ENCODE results near the gene GGT6.

DNA sequence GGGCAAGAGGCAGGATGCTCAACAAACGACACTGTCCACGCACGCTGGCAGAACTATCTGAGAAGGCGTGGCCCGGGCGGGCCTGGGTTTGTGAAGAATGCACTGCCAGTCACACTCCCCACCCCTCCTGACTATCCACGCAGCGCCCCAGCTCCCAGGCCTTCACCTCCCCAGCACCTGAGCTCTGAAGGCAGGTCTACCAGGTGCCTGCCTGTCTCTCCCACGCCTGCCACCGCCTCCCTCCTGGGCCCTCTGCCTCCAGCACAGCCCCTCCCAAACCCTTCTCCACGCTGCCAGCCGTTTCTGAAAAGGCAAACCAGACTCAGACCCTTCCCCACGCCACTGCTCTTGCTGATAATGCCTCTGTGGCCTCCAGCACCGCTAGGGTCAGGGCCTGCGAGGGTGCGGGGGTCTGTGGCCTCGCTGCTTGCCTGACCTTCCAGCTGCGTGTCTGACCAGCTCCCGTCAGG lies 16.8 kb downstream of the GGT6 start:
- TF ChIP-seq, protein P1, sequence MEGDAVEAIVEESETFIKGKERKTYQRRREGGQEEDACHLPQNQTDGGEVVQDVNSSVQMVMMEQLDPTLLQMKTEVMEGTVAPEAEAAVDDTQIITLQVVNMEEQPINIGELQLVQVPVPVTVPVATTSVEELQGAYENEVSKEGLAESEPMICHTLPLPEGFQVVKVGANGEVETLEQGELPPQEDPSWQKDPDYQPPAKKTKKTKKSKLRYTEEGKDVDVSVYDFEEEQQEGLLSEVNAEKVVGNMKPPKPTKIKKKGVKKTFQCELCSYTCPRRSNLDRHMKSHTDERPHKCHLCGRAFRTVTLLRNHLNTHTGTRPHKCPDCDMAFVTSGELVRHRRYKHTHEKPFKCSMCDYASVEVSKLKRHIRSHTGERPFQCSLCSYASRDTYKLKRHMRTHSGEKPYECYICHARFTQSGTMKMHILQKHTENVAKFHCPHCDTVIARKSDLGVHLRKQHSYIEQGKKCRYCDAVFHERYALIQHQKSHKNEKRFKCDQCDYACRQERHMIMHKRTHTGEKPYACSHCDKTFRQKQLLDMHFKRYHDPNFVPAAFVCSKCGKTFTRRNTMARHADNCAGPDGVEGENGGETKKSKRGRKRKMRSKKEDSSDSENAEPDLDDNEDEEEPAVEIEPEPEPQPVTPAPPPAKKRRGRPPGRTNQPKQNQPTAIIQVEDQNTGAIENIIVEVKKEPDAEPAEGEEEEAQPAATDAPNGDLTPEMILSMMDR (conservative IDR thresholded peaks at IDR 0.05; ENCODE audit: low read length), result no peak
- no peak for TF ChIP-seq EZH2phosphoT487 (IDR thresholded peaks at IDR 0.05; ENCODE audit: borderline replicate concordance)
